H1 (cell line): Measurements from ENCODE around the gene FAM219A. TPM values are rescaled to one million over a fixed set of nuclear protein-coding genes. Genes with fewer than 3 reads are reported as not detected.

Source experiments
- CTCF ChIA-PET: fragments of 300-600 bp; sonication (Branson Sonifier 250); formaldehyde crosslinking; loops from one replicate; lab custom pipeline; 2021; ENCODE audit not compliant: partially characterized antibody; lab: Charles Lee
- POLR2A ChIA-PET: fragments of 300-600 bp; sonication (Branson Sonifier 250); formaldehyde crosslinking; loops from one replicate; lab custom pipeline; 2021; ENCODE audit warnings: inconsistent platforms; ENCODE audit not compliant: partially characterized antibody; lab: Charles Lee
- DNase-seq, 2 experiments: peaks; one replicate each; pipeline versions ENCODE4 v3.0.0 to v3.0.0-alpha.2; 2010 to 2022; ENCODE audit warnings: low spot score in 2 of 2, low read depth in 1 of 2, mixed read lengths in 1 of 2
- FAIRE-seq: peaks from 2 replicates; lab custom pipeline; 2011; peaks lifted over from hg19 to GRCh38; lab: Jason Lieb, UNC
- H2AFZ ChIP-seq: 2 replicates; pipeline ENCODE4 v1.8.1; 2012; ENCODE audit warnings: low read length, inconsistent platforms
- H2AK5ac ChIP-seq: 2 replicates; pipeline ENCODE4 v1.6.1; 2013; ENCODE audit warnings: low read depth, low read length
- H2BK120ac ChIP-seq: replicated peaks from 2 replicates; pipeline ENCODE3; 2013; ENCODE audit warnings: low read depth, low read length, inconsistent platforms
- H2BK12ac ChIP-seq: 2 replicates; pipeline ENCODE4 v1.6.1; 2013; ENCODE audit warnings: low read depth, low read length
- H2BK15ac ChIP-seq: 2 replicates; pipeline ENCODE4 v1.6.1; 2013; ENCODE audit warnings: low read length
- H2BK20ac ChIP-seq: 2 replicates; pipeline ENCODE4 v1.6.1; 2013; ENCODE audit warnings: low read length
- H2BK5ac ChIP-seq: 2 replicates; pipeline ENCODE4 v1.6.1; 2013; ENCODE audit warnings: low read depth, low read length
- H3K14ac ChIP-seq: 2 replicates; pipeline ENCODE4 v1.6.1; 2013; ENCODE audit warnings: inconsistent platforms; ENCODE audit not compliant: insufficient read length
- H3K18ac ChIP-seq: 2 replicates; pipeline ENCODE4 v1.6.1; 2013; ENCODE audit warnings: low read length; ENCODE audit errors: extremely low read depth
- H3K23ac ChIP-seq: 2 replicates; pipeline ENCODE4 v1.6.1; 2013; ENCODE audit warnings: inconsistent platforms; ENCODE audit not compliant: insufficient read length
- H3K23me2 ChIP-seq: 2 replicates; pipeline ENCODE4 v1.6.1; 2013; ENCODE audit warnings: low read depth, low read length
- H3K27ac ChIP-seq: 2 replicates; pipeline ENCODE4 v1.6.1; 2011; ENCODE audit warnings: low read depth, low read length, inconsistent platforms
- H3K27me3 ChIP-seq, 4 experiments: replicated peaks in 1 of 4; 1 replicate in 1 of 4; 2 replicates in 3 of 4; pipeline versions ENCODE4 v1.6.1 to v1.8.1; 2011 to 2013; ENCODE audit warnings: low read length in 3 of 4, mild to moderate bottlenecking in 3 of 4, inconsistent platforms in 2 of 4, mixed read lengths in 2 of 4, moderate library complexity in 1 of 4; ENCODE audit not compliant: control insufficient read depth in 3 of 4, insufficient read depth in 3 of 4; ENCODE audit errors: extremely low read depth in 1 of 4
- H3K36me3 ChIP-seq, 4 experiments: 2 replicates each; pipeline versions ENCODE4 v1.6.1 to v1.8.1; 2011 to 2013; ENCODE audit warnings: mild to moderate bottlenecking in 4 of 4, low read length in 3 of 4, moderate library complexity in 2 of 4, control low read depth in 1 of 4, inconsistent platforms in 1 of 4; ENCODE audit not compliant: insufficient read depth in 4 of 4, control insufficient read depth in 2 of 4
- H3K4ac ChIP-seq: replicated peaks from 2 replicates; pipeline ENCODE3; 2013; ENCODE audit warnings: low read length, low read depth, mixed read lengths, inconsistent platforms; ENCODE audit not compliant: insufficient read length
- H3K4me1 ChIP-seq, 4 experiments: replicated peaks in 1 of 4; 1 replicate in 1 of 4; 2 replicates in 3 of 4; pipeline versions ENCODE4 v1.6.1 to v1.8.1; 2011 to 2013; ENCODE audit warnings: low read length in 3 of 4, inconsistent platforms in 2 of 4, mixed read lengths in 1 of 4; ENCODE audit not compliant: insufficient read depth in 4 of 4, control insufficient read depth in 3 of 4
- H3K4me2 ChIP-seq, 2 experiments: 2 replicates each; pipeline versions ENCODE4 v1.6.1 to v1.8.1; 2011 to 2013; ENCODE audit warnings: low read depth in 2 of 2, low read length in 2 of 2, control low read depth in 1 of 2, inconsistent platforms in 1 of 2, mild to moderate bottlenecking in 1 of 2; ENCODE audit not compliant: insufficient read depth in 1 of 2
- H3K4me3 ChIP-seq, 4 experiments: fragments of 200-600, 300-600 bp in 1 of 4; sonication (generic), shearing (Covaris generic), sonication (Bioruptor Twin) in 1 of 4; 2 replicates each; pipeline versions ENCODE4 v1.5.1 to v1.8.1; 2011 to 2016; ENCODE audit warnings: low read length in 4 of 4, low read depth in 3 of 4, control low read depth in 2 of 4, inconsistent platforms in 2 of 4, mild to moderate bottlenecking in 2 of 4, mixed read lengths in 1 of 4, moderate library complexity in 1 of 4; ENCODE audit not compliant: insufficient read depth in 2 of 4; ENCODE audit errors: extremely low read depth in 1 of 4
- H3K56ac ChIP-seq: replicated peaks from 2 replicates; pipeline ENCODE3; 2013; ENCODE audit warnings: low read depth, mild to moderate bottlenecking, mixed read lengths, low read length, inconsistent platforms; ENCODE audit not compliant: insufficient read length
- H3K79me1 ChIP-seq: 2 replicates; pipeline ENCODE4 v1.6.1; 2013; ENCODE audit warnings: low read depth, low read length, control low read depth
- H3K79me2 ChIP-seq, 2 experiments: 2 replicates each; pipeline versions ENCODE4 v1.6.1 to v1.8.1; 2012 to 2013; ENCODE audit warnings: low read length in 2 of 2, mild to moderate bottlenecking in 2 of 2, inconsistent platforms in 1 of 2; ENCODE audit not compliant: insufficient read depth in 2 of 2, control insufficient read depth in 1 of 2
- H3K9ac ChIP-seq, 4 experiments: replicated peaks in 1 of 4; 1 replicate in 1 of 4; 2 replicates in 3 of 4; pipeline versions ENCODE4 v1.6.1 to v1.8.1; 2011 to 2013; ENCODE audit warnings: low read depth in 3 of 4, low read length in 3 of 4, control low read depth in 2 of 4, mild to moderate bottlenecking in 2 of 4, moderate library complexity in 2 of 4, inconsistent platforms in 1 of 4; ENCODE audit errors: extremely low read depth in 1 of 4
- H3K9me3 ChIP-seq, 2 experiments: 2 replicates each; pipeline versions ENCODE4 v1.6.1 to v1.8.1; 2012 to 2013; ENCODE audit warnings: mild to moderate bottlenecking in 2 of 2, moderate library complexity in 2 of 2, control low read depth in 1 of 2, inconsistent platforms in 1 of 2, low read depth in 1 of 2, low read length in 1 of 2, mixed read lengths in 1 of 2; ENCODE audit not compliant: insufficient read depth in 2 of 2
- H4K20me1 ChIP-seq, 2 experiments: replicated peaks in 1 of 2; 2 replicates each; pipeline versions ENCODE3 to v1.8.1; 2011 to 2013; ENCODE audit warnings: inconsistent platforms in 2 of 2, low read length in 2 of 2, mild to moderate bottlenecking in 1 of 2; ENCODE audit not compliant: insufficient read depth in 2 of 2, control insufficient read depth in 1 of 2
- H4K5ac ChIP-seq: 2 replicates; pipeline ENCODE4 v1.6.1; 2013; ENCODE audit warnings: low read length, low read depth, mixed read lengths, inconsistent platforms; ENCODE audit not compliant: insufficient read length
- H4K8ac ChIP-seq: 2 replicates; pipeline ENCODE4 v1.8.0; 2013; ENCODE audit warnings: mild to moderate bottlenecking, moderate library complexity, low read length, inconsistent platforms; ENCODE audit not compliant: insufficient read depth; ENCODE audit errors: extremely low read depth
- H4K91ac ChIP-seq: replicated peaks from 2 replicates; pipeline ENCODE3; 2013; ENCODE audit warnings: low read length, mixed read lengths, inconsistent platforms; ENCODE audit not compliant: insufficient read length
- CREB1 ChIP-seq: IDR thresholded peaks from 2 replicates; pipeline ENCODE4 v1.6.1; 2012; ENCODE audit warnings: inconsistent platforms
- EGR1 ChIP-seq: IDR thresholded peaks from 2 replicates; pipeline ENCODE4 v1.6.1; 2011; ENCODE audit warnings: low read depth, low read length, borderline replicate concordance
- POLR2AphosphoS5 ChIP-seq: IDR thresholded peaks from 2 replicates; pipeline ENCODE4 v1.6.1; 2011; ENCODE audit warnings: low read depth, low read length
- SP1 ChIP-seq: IDR thresholded peaks from 2 replicates; pipeline ENCODE4 v1.6.1; 2011; ENCODE audit warnings: low read depth, low read length
- SP4 ChIP-seq: IDR thresholded peaks from 2 replicates; pipeline ENCODE4 v1.6.1; 2012; ENCODE audit warnings: low read length, inconsistent platforms
- SRF ChIP-seq: IDR thresholded peaks from 2 replicates; pipeline ENCODE4 v1.6.1; 2011; ENCODE audit warnings: mild to moderate bottlenecking, low read depth, low read length, moderate library complexity
- WGBS, 2 experiments: shearing (Covaris generic) in 1 of 2; methylation state at CpG; one replicate each; pipeline versions ENCODE4 v1.1.6 to v1.1.7; 2013 to 2015; ENCODE audit warnings: low lambda C conversion rate in 2 of 2, mixed read lengths in 2 of 2, inconsistent platforms in 1 of 2, low coverage in 1 of 2, missing lambda C conversion rate in 1 of 2; ENCODE audit not compliant: insufficient replicate concordance in 2 of 2, insufficient coverage in 1 of 2, insufficient read length in 1 of 2; ENCODE audit errors: extremely low coverage in 1 of 2, missing lambda C conversion rate in 1 of 2; 5-methylcytosine and 5-hydroxymethylcytosine counted together
- long read RNA-seq, 2 experiments: library from RNA in 1 of 2; library from capped mRNA in 1 of 2; stranded (forward); transcript quantifications; one replicate each; pipeline ENCODE4 v2.0.0, GENCODE V29; 2021; ENCODE audit warnings: inconsistent platforms in 1 of 2
- polyA minus RNA-seq, 3 experiments: library from RNA; depleted of rRNA, polyadenylated mRNA; stranded (reverse); fragments of >200 nt; gene quantifications; 1 replicate in 2 of 3; 2 replicates in 1 of 3; pipeline ENCODE4 v1.2.3, GENCODE V29; 2011
- polyA plus RNA-seq, 7 experiments: library from polyadenylated mRNA; depleted of rRNA in 3 of 7; stranded (reverse) in 5 of 7; unstranded in 2 of 7; fragments of >200 nt in 5 of 7; fragments of 200-250 nt in 2 of 7; gene quantifications; 1 replicate in 5 of 7; 2 replicates in 1 of 7; 4 replicates in 1 of 7; pipeline versions ENCODE4 v1.2.1 to v1.2.3, GENCODE V29; 2011 to 2013; ENCODE audit warnings: missing spikeins in 2 of 7, mixed read lengths in 2 of 7
- total RNA-seq: library from RNA; stranded (reverse); fragmentation: NEBNext Ultra II Directional; extraction: Animal tissue kit (Norgen Biotek cat#: 25700); gene quantifications from 2 replicates; pipeline ENCODE4 v1.2.1, GENCODE V29; 2021
- TF ChIP-seq, protein P1 (sequence below): IDR thresholded peaks from 2 replicates; pipeline ENCODE4 v1.6.1; 2012; ENCODE audit warnings: inconsistent platforms

The FAM219A gene, protein sequence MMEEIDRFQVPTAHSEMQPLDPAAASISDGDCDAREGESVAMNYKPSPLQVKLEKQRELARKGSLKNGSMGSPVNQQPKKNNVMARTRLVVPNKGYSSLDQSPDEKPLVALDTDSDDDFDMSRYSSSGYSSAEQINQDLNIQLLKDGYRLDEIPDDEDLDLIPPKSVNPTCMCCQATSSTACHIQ
- total RNA-seq, result 10.4 and 10.6 TPM in 2 replicates
- polyA plus RNA-seq (2011; rRNA removed), result 7.7 and 8.8 TPM in 2 replicates
- 7.7 TPM for polyA plus RNA-seq (2011; cell fraction: cytosol; rRNA removed)
- polyA plus RNA-seq (2011; cell fraction: nucleus; rRNA removed), result 12.6 TPM
- 8.5 to 12.2 TPM (median 10.2 TPM) in 4 replicates for polyA plus RNA-seq (2012, experiment 1 of 2)
- polyA plus RNA-seq (2012, experiment 2 of 2), result 10.0 TPM
- 5.1 TPM for polyA plus RNA-seq (2013, experiment 1 of 2)
- 5.1 TPM for polyA plus RNA-seq (2013, experiment 2 of 2)
- 5.2 and 7.2 TPM in 2 replicates for polyA minus RNA-seq (2011; rRNA and poly(A)+ RNA removed)
- 5.6 TPM for polyA minus RNA-seq (2011; cell fraction: cytosol; rRNA and poly(A)+ RNA removed)
- polyA minus RNA-seq (2011; cell fraction: nucleus; rRNA and poly(A)+ RNA removed), result 3.5 TPM
- long read RNA-seq, experiment 1, partial matches to known transcripts, result 3 of 16 reads
- long read RNA-seq, experiment 1, other reads (novel, unspliced or antisense), result 11 of 16 reads
- long read RNA-seq, experiment 2, partial matches to known transcripts, result 0 of 5 reads
- long read RNA-seq, experiment 2, other reads (novel, unspliced or antisense), result 5 of 5 reads

DNA sequence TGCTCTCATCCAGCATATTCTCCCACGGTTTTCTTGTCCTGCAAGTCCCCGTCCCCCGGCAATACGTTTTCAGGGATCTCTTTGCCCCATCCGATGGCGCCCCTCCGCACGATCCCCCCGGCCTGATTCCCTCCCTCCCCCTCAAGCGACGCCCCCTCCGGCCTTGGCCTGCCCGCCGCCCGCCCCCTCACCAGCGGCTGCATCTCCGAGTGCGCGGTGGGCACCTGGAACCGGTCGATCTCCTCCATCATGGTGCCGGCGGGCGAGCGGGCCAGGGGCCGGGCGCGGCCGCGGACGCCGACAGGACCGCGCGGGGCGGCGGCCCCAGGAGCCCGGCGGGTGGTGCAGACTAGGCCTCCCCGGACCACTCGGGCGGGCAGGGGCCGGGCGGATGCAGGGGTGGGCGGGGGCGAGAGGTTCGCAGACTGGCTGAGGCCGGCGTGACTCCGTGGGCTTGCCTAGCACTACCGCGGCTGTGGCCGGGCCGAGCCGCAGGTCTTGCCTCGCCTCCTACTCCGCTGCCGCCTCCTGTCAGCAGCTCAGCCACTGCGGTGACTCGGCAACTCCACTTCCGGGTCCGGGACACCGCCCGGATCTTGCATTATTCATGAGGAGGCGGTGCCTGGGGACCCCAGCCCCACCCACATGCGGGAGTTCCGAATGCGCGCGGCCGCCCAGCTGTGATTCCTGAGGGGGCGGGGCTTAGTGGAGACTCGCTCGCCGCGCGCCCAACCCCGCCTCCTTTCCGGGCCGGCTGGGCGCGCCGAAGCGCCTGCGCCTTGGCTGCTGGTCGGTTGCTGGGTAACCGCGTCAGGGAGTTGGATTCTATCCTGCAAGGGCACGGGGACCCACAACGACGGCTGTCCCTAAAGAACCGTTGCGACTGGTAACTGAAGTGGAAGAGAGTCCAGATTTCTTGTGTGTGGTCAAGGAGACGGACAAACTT is at the start of gene FAM219A, which contains the start of gene DNAI1:
TSS of gene FAM219A (minus strand) at position 558 of the 946 bp plus-strand sequence. CDS start at position 251, 307 bp downstream.
TSS of gene DNAI1 (plus strand) at position 793 of the 946 bp plus-strand sequence. CDS start 201 bp downstream, outside the sequence.
- Histone ChIP-seq H3K27me3 (peaks cover 0 to 12% (median 7%) of the 10 kb centered on the region in 4 experiments; a peak in 4 of 7 replicates), H3K56ac (no peak within 1 kb of the TSS), H4K8ac (peak within 1 kb of the TSS; percentile 83; the same call in 1 of the 2 replicates), H3K14ac (no peak within 1 kb of the TSS), H3K23me2 (peaks cover 17% of the 10 kb centered on the region), H3K9me3 (no peaks in the 10 kb centered on the region), H2AK5ac (no peak within 1 kb of the TSS), H3K18ac (peak within 1 kb of the TSS; percentile 10), H2BK20ac (no peak within 1 kb of the TSS), H3K36me3 (no peaks in the 10 kb centered on the region), H2BK5ac (0 out of 2 replicates have a peak within 1 kb of the TSS, but pooled peaks have one; percentile 3), H3K79me1 (no peaks in the 10 kb centered on the region; the same call in 1 of the 2 replicates), H3K4ac (no peak within 1 kb of the TSS), H2BK15ac (no peak within 1 kb of the TSS), H3K4me1 (peaks cover 0 to 12% (median 6%) of the 10 kb centered on the region in 4 experiments; a peak in 6 of 7 replicates), H2BK12ac (0 out of 2 replicates have a peak within 1 kb of the TSS, but pooled peaks have one; percentile 4), H3K4me2 (peak within 1 kb of the TSS; percentile 93 to 98), H4K20me1 (peaks cover 1 to 2% of the 10 kb centered on the region in 2 experiments), H2AFZ (peak within 1 kb of the TSS; percentile 96), H3K27ac (no peak within 1 kb of the TSS), H4K5ac (no peak within 1 kb of the TSS), H2BK120ac (no peak within 1 kb of the TSS), H3K4me3 (peak within 1 kb of the TSS; percentile 64 to 87 (median 84)), H4K91ac (no peak within 1 kb of the TSS), H3K9ac (peak within 1 kb of the TSS in 3 of 4 experiments; percentile 35 to 49 (median 42); a peak in 6 of 7 replicates), H3K79me2 (no peaks in the 10 kb centered on the region), H3K23ac (no peak within 1 kb of the TSS)
- ChIA-PET CTCF (interaction anchor here (1.2 to 13.0 kb wide), 5 partner anchors 18 to 176 kb away, joined by 3 to 73 read pairs (median 6); no protein-coding TSS in a partner anchor), POLR2A (interaction anchor here (2.3 kb wide), 1 partner anchor 11 kb away, joined by 6 read pairs; no protein-coding TSS in a partner anchor)
- no peak for FAIRE-seq
- 3% methylated on average over 38 of the region's 94 CpGs; no CpG with 5 or more reads in 1 of the 2 experiments for WGBS, 2 experiments
- DNase-seq, result peak; percentile 95 to 99
- TF ChIP-seq POLR2AphosphoS5, result peak; percentile 81; the same call in 1 of the 2 replicates
- TF ChIP-seq SP4, result peak; percentile 62; the same call in 1 of the 2 replicates
- peak; percentile 78 for TF ChIP-seq CREB1
- TF ChIP-seq, protein P1, sequence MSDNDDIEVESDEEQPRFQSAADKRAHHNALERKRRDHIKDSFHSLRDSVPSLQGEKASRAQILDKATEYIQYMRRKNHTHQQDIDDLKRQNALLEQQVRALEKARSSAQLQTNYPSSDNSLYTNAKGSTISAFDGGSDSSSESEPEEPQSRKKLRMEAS, result peak; percentile 14; the same call in 1 of the 2 replicates
- no peak for TF ChIP-seq EGR1
- no peak for TF ChIP-seq SRF
- TF ChIP-seq SP1, result peak; percentile 55; the same call in 1 of the 2 replicates
